H9 (cell line): ENCODE data around the gene ELF1. TPM values are rescaled to one million over a fixed set of nuclear protein-coding genes. Genes with fewer than 3 reads are reported as not detected.

Experiments used
- DNase-seq: peaks from one replicate; pipeline ENCODE4 v3.0.0-alpha.2; 2017
- H2AFZ ChIP-seq: one replicate; pipeline ENCODE4 v1.6.1; 2013; ENCODE audit warnings: mild to moderate bottlenecking, low read length, control low read depth, moderate library complexity
- H2AK5ac ChIP-seq: 2 replicates; pipeline ENCODE4 v1.6.1; 2013; ENCODE audit warnings: low read length, control low read depth, mixed read lengths; ENCODE audit not compliant: insufficient read length
- H2BK120ac ChIP-seq: one replicate; pipeline ENCODE4 v1.6.1; 2013; ENCODE audit warnings: low read depth, mild to moderate bottlenecking, low read length, control low read depth, inconsistent platforms; ENCODE audit not compliant: poor library complexity, severe bottlenecking
- H2BK12ac ChIP-seq: 2 replicates; pipeline ENCODE4 v1.6.1; 2013; ENCODE audit warnings: low read length, control low read depth, mixed read lengths, low read depth; ENCODE audit not compliant: insufficient read length
- H2BK15ac ChIP-seq: 2 replicates; pipeline ENCODE4 v1.6.1; 2013; ENCODE audit warnings: low read depth, low read length, control low read depth
- H2BK20ac ChIP-seq: one replicate; pipeline ENCODE4 v1.6.1; 2013; ENCODE audit warnings: low read depth, mild to moderate bottlenecking, low read length, control low read depth, inconsistent platforms; ENCODE audit not compliant: poor library complexity, severe bottlenecking
- H2BK5ac ChIP-seq: 2 replicates; pipeline ENCODE4 v1.6.1; 2013; ENCODE audit warnings: low read length, control low read depth, mixed read lengths; ENCODE audit not compliant: insufficient read length
- H3K14ac ChIP-seq: 2 replicates; pipeline ENCODE4 v1.6.1; 2013; ENCODE audit warnings: low read length, control low read depth; ENCODE audit not compliant: insufficient read depth
- H3K18ac ChIP-seq: 2 replicates; pipeline ENCODE4 v1.6.1; 2013; ENCODE audit warnings: low read depth, mild to moderate bottlenecking, mixed read lengths, low read length, control low read depth; ENCODE audit not compliant: insufficient read length
- H3K23ac ChIP-seq: 2 replicates; pipeline ENCODE4 v1.6.1; 2013; ENCODE audit warnings: low read length, control low read depth, mixed read lengths, low read depth; ENCODE audit not compliant: insufficient read length
- H3K23me2 ChIP-seq: 2 replicates; pipeline ENCODE4 v1.6.1; 2013; ENCODE audit warnings: low read depth, mild to moderate bottlenecking, mixed read lengths, low read length, control low read depth; ENCODE audit not compliant: insufficient read length, poor library complexity, severe bottlenecking
- H3K27ac ChIP-seq: 2 replicates; pipeline ENCODE4 v1.5.1; 2013; ENCODE audit warnings: low read length, control low read depth, mixed read lengths, low read depth; ENCODE audit not compliant: insufficient read length
- H3K27me3 ChIP-seq: 2 replicates; pipeline ENCODE4 v1.6.1; 2013; ENCODE audit warnings: low read length, control low read depth, inconsistent platforms; ENCODE audit not compliant: insufficient read depth
- H3K4ac ChIP-seq: 2 replicates; pipeline ENCODE4 v1.6.1; 2013; ENCODE audit warnings: low read depth, mild to moderate bottlenecking, control low read depth, inconsistent platforms, low read length, moderate library complexity
- H3K4me1 ChIP-seq: 2 replicates; pipeline ENCODE4 v1.6.1; 2013; ENCODE audit warnings: low read length, control low read depth, inconsistent platforms; ENCODE audit not compliant: insufficient read depth
- H3K4me2 ChIP-seq: 2 replicates; pipeline ENCODE4 v1.6.1; 2013; ENCODE audit warnings: low read length, control low read depth, mixed read lengths; ENCODE audit not compliant: insufficient read length, insufficient read depth
- H3K56ac ChIP-seq: 2 replicates; pipeline ENCODE4 v1.6.1; 2013; ENCODE audit warnings: low read depth, mild to moderate bottlenecking, mixed read lengths, low read length, control low read depth; ENCODE audit not compliant: insufficient read length
- H3K79me1 ChIP-seq: 2 replicates; pipeline ENCODE4 v1.6.1; 2013; ENCODE audit warnings: low read depth, mild to moderate bottlenecking, moderate library complexity, low read length, control low read depth, inconsistent platforms; ENCODE audit not compliant: insufficient read depth, poor library complexity, severe bottlenecking
- H3K79me2 ChIP-seq: 2 replicates; pipeline ENCODE4 v1.6.1; 2013; ENCODE audit warnings: low read length, control low read depth, inconsistent platforms; ENCODE audit not compliant: insufficient read depth
- H3K9ac ChIP-seq: 2 replicates; pipeline ENCODE4 v1.6.1; 2013; ENCODE audit warnings: low read length, control low read depth, mixed read lengths; ENCODE audit not compliant: insufficient read length; ENCODE audit errors: extremely low read depth
- H3K9me3 ChIP-seq: one replicate; pipeline ENCODE4 v1.6.1; 2013; ENCODE audit warnings: low read depth, low read length, inconsistent platforms; ENCODE audit not compliant: control insufficient read depth
- H3T11ph ChIP-seq: one replicate; pipeline ENCODE4 v1.6.1; 2013; ENCODE audit warnings: mild to moderate bottlenecking, low read length, control low read depth, inconsistent platforms
- H4K20me1 ChIP-seq: one replicate; pipeline ENCODE4 v1.6.1; 2013; ENCODE audit not compliant: control insufficient read depth, insufficient read length, insufficient read depth
- H4K5ac ChIP-seq: 2 replicates; pipeline ENCODE4 v1.6.1; 2013; ENCODE audit warnings: low read depth, mild to moderate bottlenecking, mixed read lengths, low read length, control low read depth; ENCODE audit not compliant: insufficient read length
- H4K8ac ChIP-seq: replicated peaks from 2 replicates; pipeline ENCODE4 v1.6.1; 2013; ENCODE audit warnings: low read length, control low read depth, mixed read lengths, low read depth; ENCODE audit not compliant: insufficient read length
- H4K91ac ChIP-seq: 2 replicates; pipeline ENCODE4 v1.6.1; 2013; ENCODE audit warnings: low read depth, mild to moderate bottlenecking, moderate library complexity, mixed read lengths, low read length, control low read depth; ENCODE audit not compliant: insufficient read length
- H3K27ac Mint-ChIP-seq, 3 experiments: 2 replicates in 2 of 3; 3 replicates in 1 of 3; pipeline ENCODE4 v1.8.0; 2020 to 2021; ENCODE audit warnings: mixed read lengths in 3 of 3, mild to moderate bottlenecking in 1 of 3, moderate library complexity in 1 of 3
- H3K27me3 Mint-ChIP-seq: 2 replicates; pipeline ENCODE4 v1.8.0; 2021; ENCODE audit warnings: low read depth, mild to moderate bottlenecking, moderate library complexity, mixed read lengths
- H3K36me3 Mint-ChIP-seq, 3 experiments: 2 replicates in 2 of 3; 3 replicates in 1 of 3; pipeline ENCODE4 v1.8.0; 2020 to 2021; ENCODE audit warnings: low read depth in 3 of 3, mixed read lengths in 3 of 3; ENCODE audit not compliant: insufficient read depth in 1 of 3
- H3K4me1 Mint-ChIP-seq, 2 experiments: 2 replicates each; pipeline ENCODE4 v1.8.0; 2020; ENCODE audit warnings: mixed read lengths in 2 of 2
- H3K4me3 Mint-ChIP-seq, 2 experiments: 2 replicates in 1 of 2; 3 replicates in 1 of 2; pipeline ENCODE4 v1.8.0; 2020 to 2021; ENCODE audit warnings: mild to moderate bottlenecking in 2 of 2, mixed read lengths in 2 of 2, moderate library complexity in 1 of 2
- H3K9me3 Mint-ChIP-seq, 2 experiments: 2 replicates in 1 of 2; 3 replicates in 1 of 2; pipeline ENCODE4 v1.8.0; 2020; ENCODE audit warnings: mild to moderate bottlenecking in 2 of 2, mixed read lengths in 2 of 2, moderate library complexity in 1 of 2
- CTCF ChIP-seq: fragments of 200-600 bp; sonication (generic); conservative IDR thresholded peaks from 3 replicates; pipeline ENCODE4 v1.8.0; 2021; ENCODE audit warnings: antibody characterized with exemption, mild to moderate bottlenecking
- WGBS: extraction: QIAGEN DNeasy Blood & Tissue Kit; methylation state at CpG from one replicate; pipeline ENCODE4 v1.1.7; 2013; ENCODE audit warnings: missing lambda C conversion rate, low lambda C conversion rate, mixed read lengths; ENCODE audit not compliant: insufficient read length; ENCODE audit errors: extremely low coverage; 5-methylcytosine and 5-hydroxymethylcytosine counted together
- total RNA-seq: library from RNA; stranded (reverse); gene quantifications from 2 replicates; pipeline ENCODE4 v1.2.1, GENCODE V29; 2021

ELF1 gene
- total RNA-seq, 1 experiment from 2014 or later: 15.5 TPM

DNA sequence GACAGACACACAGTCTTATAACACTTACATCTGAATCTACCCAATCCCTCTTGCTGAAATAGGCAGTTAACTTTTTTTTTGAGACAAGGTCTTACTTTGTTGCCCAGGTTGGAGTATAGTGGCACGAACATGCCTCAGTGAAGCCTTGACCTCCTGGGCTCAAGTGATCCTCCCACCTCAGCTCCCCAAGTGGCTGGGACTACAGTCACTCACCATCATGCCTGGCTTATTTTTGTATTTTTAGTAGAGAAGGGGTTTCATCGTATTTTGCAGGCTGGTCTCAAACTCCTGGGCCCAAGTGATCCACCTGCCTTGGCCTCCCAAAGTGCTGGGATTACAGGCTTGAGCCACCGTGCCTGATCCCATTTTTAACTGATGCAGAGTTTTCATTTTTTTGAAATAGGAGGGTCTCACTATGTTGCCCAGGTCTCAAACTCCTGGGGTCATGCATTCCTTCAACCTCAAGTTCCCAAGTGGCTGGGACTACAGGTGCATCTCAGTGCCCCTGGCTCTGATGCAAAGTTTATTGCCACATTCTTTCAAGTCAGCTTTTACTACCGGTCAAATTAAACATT, 7.6 kb downstream of the ELF1 start:
- H4K8ac ChIP-seq: no peak overlapping the region
- no peak overlapping the region for H2BK5ac ChIP-seq
- no peak overlapping the region for H3K14ac ChIP-seq
- peaks cover 2% of the 10 kb centered on the region; the same call in 1 of the 2 replicates for H3K4me1 ChIP-seq
- Mint-ChIP-seq H3K4me3 (no peak overlapping the region; a peak in 1 of 5 replicates), H3K27ac (no peak overlapping the region; a peak in 1 of 7 replicates), H3K36me3 (peaks cover 0 to 4% (median 0%) of the 10 kb centered on the region in 3 experiments; a peak in 1 of 7 replicates), H3K9me3 (no peaks in the 10 kb centered on the region), H3K27me3 (no peaks in the 10 kb centered on the region), H3K4me1 (peaks cover 46 to 48% of the 10 kb centered on the region in 2 experiments)
- no peak overlapping the region for H3K9ac ChIP-seq
- no peak overlapping the region for H3K27ac ChIP-seq
- H2BK120ac ChIP-seq: no peak overlapping the region
- no peak overlapping the region for H3K4me2 ChIP-seq
- H3K56ac ChIP-seq: no peak overlapping the region
- H2AFZ ChIP-seq: no peak overlapping the region
- H3T11ph ChIP-seq: no peak overlapping the region
- no peaks in the 10 kb centered on the region for H3K23me2 ChIP-seq
- no peak overlapping the region for H3K4ac ChIP-seq
- H3K18ac ChIP-seq: no peak overlapping the region
- TF ChIP-seq CTCF: no peak
- H3K23ac ChIP-seq: no peak overlapping the region
- no peaks in the 10 kb centered on the region for H3K79me1 ChIP-seq
- H4K20me1 ChIP-seq: no peaks in the 10 kb centered on the region
- no peak overlapping the region for H4K5ac ChIP-seq
- H2BK20ac ChIP-seq: no peak overlapping the region
- no peak overlapping the region for H2AK5ac ChIP-seq
- DNase-seq: no peak
- H2BK15ac ChIP-seq: no peak overlapping the region
- no peaks in the 10 kb centered on the region for H3K27me3 ChIP-seq
- H3K79me2 ChIP-seq: no peaks in the 10 kb centered on the region
- no peaks in the 10 kb centered on the region for H3K9me3 ChIP-seq
- no CpG with 5 or more reads among the region's 4 CpGs for WGBS
- H2BK12ac ChIP-seq: no peak overlapping the region
- H4K91ac ChIP-seq: no peak overlapping the region
